PC-9 (cell line): ENCODE results near the gene UBA6. TPM values are rescaled to one million over a fixed set of nuclear protein-coding genes. Genes with fewer than 3 reads are reported as not detected.

Source experiments
- BruUV-seq: library from RNA; stranded (reverse); fragments of 400-500 nt; replicated peaks from 2 replicates; lab custom pipeline; 2021; lab: Mats Ljungman, UMichigan
- CTCF ChIA-PET: fragments of 300-600 bp; sonication (Branson Sonifier 250); formaldehyde crosslinking; loops from one replicate; lab custom pipeline; 2022; ENCODE audit warnings: antibody characterized with exemption; lab: Charles Lee
- POLR2A ChIA-PET: fragments of 300-600 bp; sonication (Branson Sonifier 250); formaldehyde crosslinking; loops from one replicate; lab custom pipeline; 2022; ENCODE audit warnings: antibody characterized with exemption; ENCODE audit not compliant: unreplicated experiment; lab: Charles Lee
- DNase-seq, 2 experiments: peaks; one replicate each; pipeline versions ENCODE4 v3.0.0 to v3.0.0-alpha.2; 2015 to 2022; ENCODE audit warnings: mixed read lengths in 1 of 2
- H2AFZ ChIP-seq: fragments of 200-600 bp; sonication (generic); 2 replicates; pipeline ENCODE4 v1.8.1; 2017; ENCODE audit warnings: antibody characterized with exemption
- H3F3A ChIP-seq: fragments of 200-600 bp; sonication (generic); 2 replicates; pipeline ENCODE4 v1.8.1; 2017; ENCODE audit warnings: antibody characterized with exemption, mild to moderate bottlenecking, low read depth; ENCODE audit not compliant: insufficient read depth
- H3K27ac ChIP-seq: fragments of 200-600 bp; sonication (generic); 2 replicates; pipeline ENCODE4 v1.6.1; 2016; ENCODE audit warnings: mixed run types
- H3K27me3 ChIP-seq: fragments of 200-600 bp; sonication (generic); 2 replicates; pipeline ENCODE4 v1.6.1; 2016; ENCODE audit warnings: low read depth, mixed run types; ENCODE audit not compliant: insufficient read depth
- H3K36me3 ChIP-seq: fragments of 200-600 bp; sonication (generic); 2 replicates; pipeline ENCODE4 v1.6.1; 2016; ENCODE audit warnings: low read depth, mixed run types
- H3K4me1 ChIP-seq: fragments of 200-600 bp; sonication (generic); replicated peaks from 2 replicates; pipeline ENCODE4 v1.6.1; 2016; ENCODE audit warnings: mixed run types; ENCODE audit not compliant: insufficient read depth
- H3K4me2 ChIP-seq: fragments of 200-600 bp; sonication (generic); 2 replicates; pipeline ENCODE4 v1.6.1; 2017; ENCODE audit warnings: mixed run types
- H3K4me3 ChIP-seq: fragments of 200-600 bp; sonication (generic); 2 replicates; pipeline ENCODE4 v1.6.1; 2016; ENCODE audit warnings: mixed run types
- H3K79me2 ChIP-seq: fragments of 200-600 bp; sonication (generic); 2 replicates; pipeline ENCODE4 v1.6.1; 2017; ENCODE audit warnings: low read depth, mixed run types
- H3K9me2 ChIP-seq: fragments of 200-600 bp; sonication (generic); 2 replicates; pipeline ENCODE4 v1.8.1; 2017; ENCODE audit warnings: mild to moderate bottlenecking; ENCODE audit not compliant: insufficient read depth
- H3K9me3 ChIP-seq: fragments of 200-600 bp; sonication (generic); 2 replicates; pipeline ENCODE4 v1.8.1; 2016; ENCODE audit warnings: low read depth; ENCODE audit not compliant: insufficient read depth
- H4K20me1 ChIP-seq: fragments of 200-600 bp; sonication (generic); 2 replicates; pipeline ENCODE4 v1.8.1; 2017; ENCODE audit not compliant: insufficient read depth
- CTCF ChIP-seq: fragments of 200-600 bp; sonication (generic); conservative IDR thresholded peaks from 2 replicates; pipeline ENCODE4 v1.6.1; 2017; ENCODE audit warnings: mixed run types, antibody characterized with exemption, mild to moderate bottlenecking, moderate library complexity
- EZH2 ChIP-seq: fragments of 200-600 bp; sonication (generic); IDR thresholded peaks from 2 replicates; pipeline ENCODE4 v1.8.0; 2017; ENCODE audit warnings: antibody characterized with exemption, low read depth
- intact Hi-C: fragments of 100-400 bp; cut with micrococcal nuclease; formaldehyde crosslinking; loops from one replicate; pipeline ENCODE4 v1.10.0; 2022; ENCODE audit not compliant: unreplicated experiment
- total RNA-seq: library from RNA; stranded (reverse); gene quantifications from 2 replicates; pipeline ENCODE4 v1.2.3, GENCODE V29; 2021

Gene UBA6
- total RNA-seq, 1 experiment from 2014 or later: 64.2 TPM

GRCh38 chr4:67746797-67747495 lies 46.0 kb upstream of the UBA6 start:
- Histone ChIP-seq H3K9me2 (no peaks in the 10 kb centered on the region), H4K20me1 (no peaks in the 10 kb centered on the region), H3K27ac (no peak overlapping the region), H3K79me2 (no peaks in the 10 kb centered on the region), H3K36me3 (no peaks in the 10 kb centered on the region), H2AFZ (0 out of 2 replicates have a peak overlapping the region, but pooled peaks have one; percentile 52), H3K4me2 (no peak overlapping the region), H3K4me1 (no peaks in the 10 kb centered on the region), H3K4me3 (no peak overlapping the region), H3K9me3 (no peaks in the 10 kb centered on the region), H3F3A (no peaks in the 10 kb centered on the region), H3K27me3 (no peaks in the 10 kb centered on the region)
- intact Hi-C loops: no loop called here
- no peak for DNase-seq
- ChIA-PET POLR2A (no interaction called here), CTCF (interaction anchor here (0.9 to 1.4 kb wide), 3 partner anchors 24 to 46 kb away, joined by 3 to 7 read pairs (median 4); partner anchors contain the start of gene UBA6)
- no TSS peak for BruUV-seq
- TF ChIP-seq CTCF: peak; percentile 74
- TF ChIP-seq EZH2: no peak

GRCh38 chr4:67744561-67745283 lies 43.8 kb upstream of the UBA6 start:
- ChIA-PET CTCF (no interaction called here), POLR2A (interaction anchor here (1.0 kb wide), 1 partner anchor 31 kb away, joined by 6 read pairs; no protein-coding TSS in a partner anchor)
- Histone ChIP-seq H3K79me2 (no peaks in the 10 kb centered on the region), H4K20me1 (no peaks in the 10 kb centered on the region), H3F3A (no peaks in the 10 kb centered on the region), H2AFZ (no peak overlapping the region), H3K9me2 (no peaks in the 10 kb centered on the region), H3K4me1 (no peaks in the 10 kb centered on the region), H3K4me3 (no peak overlapping the region), H3K9me3 (no peaks in the 10 kb centered on the region), H3K4me2 (no peak overlapping the region), H3K27me3 (no peaks in the 10 kb centered on the region), H3K36me3 (no peaks in the 10 kb centered on the region), H3K27ac (no peak overlapping the region)
- BruUV-seq: no TSS peak
- DNase-seq: no peak
- intact Hi-C loops: no loop called here
- TF ChIP-seq CTCF: no peak
- TF ChIP-seq EZH2: no peak

DNA sequence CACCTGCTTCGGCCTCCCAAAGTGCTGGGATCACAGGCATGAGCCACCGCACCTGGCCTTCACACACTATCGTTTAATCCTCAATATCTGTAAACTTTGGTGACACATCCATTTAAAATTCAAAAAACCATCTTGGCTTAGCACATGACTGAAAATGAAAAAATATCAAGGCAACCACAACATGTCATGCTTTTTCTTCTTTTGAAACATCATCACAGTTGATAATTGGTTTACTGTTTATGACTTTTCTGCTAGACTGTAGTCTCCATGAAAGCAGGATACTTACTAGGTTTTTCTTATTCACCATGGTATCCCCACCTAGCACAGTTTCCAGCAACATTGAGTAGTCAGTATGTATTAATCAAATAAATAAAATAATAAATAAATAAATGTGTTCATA lies 42.2 kb upstream of the UBA6 start:
- H3K9me2 ChIP-seq: no peaks in the 10 kb centered on the region
- no peaks in the 10 kb centered on the region for H3K36me3 ChIP-seq
- TF ChIP-seq EZH2: no peak
- no peak overlapping the region for H2AFZ ChIP-seq
- H3K9me3 ChIP-seq: no peaks in the 10 kb centered on the region
- intact Hi-C loops: no loop called here
- no peaks in the 10 kb centered on the region for H3K79me2 ChIP-seq
- no TSS peak for BruUV-seq
- H3K27ac ChIP-seq: no peak overlapping the region
- no peak overlapping the region for H3K4me2 ChIP-seq
- DNase-seq: no peak
- H3K4me1 ChIP-seq: no peaks in the 10 kb centered on the region
- no peak overlapping the region for H3K4me3 ChIP-seq
- no peaks in the 10 kb centered on the region for H4K20me1 ChIP-seq
- POLR2A ChIA-PET: no interaction called here
- no peaks in the 10 kb centered on the region for H3F3A ChIP-seq
- H3K27me3 ChIP-seq: no peaks in the 10 kb centered on the region
- CTCF ChIA-PET: no interaction called here
